ENCODE data around the gene TMEM237.

DNA sequence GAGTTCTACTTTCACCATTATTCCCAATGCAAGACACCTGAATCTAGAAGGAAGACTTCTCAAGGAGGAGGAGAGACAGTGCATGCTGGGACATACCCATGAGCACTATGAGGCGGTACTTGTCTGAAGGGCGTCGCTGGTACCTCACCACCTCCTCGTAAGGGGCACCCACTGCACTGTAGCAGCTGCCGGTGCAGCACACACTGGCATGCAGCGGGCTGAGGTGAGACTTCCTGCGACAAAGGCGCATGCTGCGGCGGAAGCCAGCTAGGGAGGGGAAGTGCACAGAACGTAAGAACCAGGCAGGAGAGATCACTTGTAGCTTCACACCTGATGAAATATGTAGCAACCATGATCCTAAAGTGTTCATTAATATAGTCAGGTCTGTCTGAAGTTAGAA, 12.8 kb upstream of the TMEM237 start:
- TF ChIP-seq, protein P1, sequence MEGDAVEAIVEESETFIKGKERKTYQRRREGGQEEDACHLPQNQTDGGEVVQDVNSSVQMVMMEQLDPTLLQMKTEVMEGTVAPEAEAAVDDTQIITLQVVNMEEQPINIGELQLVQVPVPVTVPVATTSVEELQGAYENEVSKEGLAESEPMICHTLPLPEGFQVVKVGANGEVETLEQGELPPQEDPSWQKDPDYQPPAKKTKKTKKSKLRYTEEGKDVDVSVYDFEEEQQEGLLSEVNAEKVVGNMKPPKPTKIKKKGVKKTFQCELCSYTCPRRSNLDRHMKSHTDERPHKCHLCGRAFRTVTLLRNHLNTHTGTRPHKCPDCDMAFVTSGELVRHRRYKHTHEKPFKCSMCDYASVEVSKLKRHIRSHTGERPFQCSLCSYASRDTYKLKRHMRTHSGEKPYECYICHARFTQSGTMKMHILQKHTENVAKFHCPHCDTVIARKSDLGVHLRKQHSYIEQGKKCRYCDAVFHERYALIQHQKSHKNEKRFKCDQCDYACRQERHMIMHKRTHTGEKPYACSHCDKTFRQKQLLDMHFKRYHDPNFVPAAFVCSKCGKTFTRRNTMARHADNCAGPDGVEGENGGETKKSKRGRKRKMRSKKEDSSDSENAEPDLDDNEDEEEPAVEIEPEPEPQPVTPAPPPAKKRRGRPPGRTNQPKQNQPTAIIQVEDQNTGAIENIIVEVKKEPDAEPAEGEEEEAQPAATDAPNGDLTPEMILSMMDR (conservative IDR thresholded peaks at IDR 0.05; ENCODE audit: low read length): no peak
- TF ChIP-seq EZH2phosphoT487 (IDR thresholded peaks at IDR 0.05; ENCODE audit: borderline replicate concordance, low read depth, low read length): no peak
